ENCODE results near the gene ITGAL. TPM values are rescaled to one million over a fixed set of nuclear protein-coding genes. Genes with fewer than 3 reads are reported as not detected.
"Not testable (repeated sequence)": the region's sequence is repeated elsewhere in the genome, so short reads cannot be mapped to it uniquely, and the experiment has no call there.

Gene ITGAL
- total RNA-seq, 1 experiment from 2014 or later = 0.57 TPM

DNA sequence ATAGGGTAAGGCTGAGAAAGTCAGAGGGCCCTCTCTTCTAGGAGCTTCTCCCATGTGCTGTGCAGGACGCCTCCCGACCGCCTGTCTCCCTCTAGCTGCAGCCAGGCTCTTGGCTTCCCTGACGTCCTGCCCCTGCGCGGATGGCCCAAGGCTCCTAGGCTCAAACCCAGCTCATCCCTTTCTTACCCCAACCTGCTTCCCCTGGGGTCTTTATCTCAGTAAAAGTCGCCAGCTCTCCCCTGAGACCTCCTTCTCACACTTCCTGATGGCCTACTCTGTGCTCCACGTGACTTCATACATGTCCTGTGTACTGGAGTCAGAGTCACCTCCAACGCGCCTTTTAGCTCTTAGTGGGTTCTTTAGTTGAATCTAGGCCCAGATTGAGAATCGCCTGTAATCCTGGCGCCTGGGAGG, 63.2 kb downstream of the ITGAL start:
- Histone ChIP-seq H3K4me3 (ENCODE audit: low read depth, low read length) (peak overlapping the region; percentile 80), H3K4me1 (peaks cover 5% of the 10 kb centered on the region; the same call in 1 of the 2 replicates), H3K9me3 (no peaks in the 10 kb centered on the region), H3K27me3 (replicated peaks; ENCODE audit: control insufficient read depth, insufficient read depth, low read length) (no peaks in the 10 kb centered on the region), H3K36me3 (ENCODE audit: control insufficient read depth, insufficient read depth, low read length) (no peaks in the 10 kb centered on the region; the same call in 1 of the 2 replicates)
- Mint-ChIP-seq H3K4me3 (ENCODE audit: unreplicated experiment) (peak overlapping the region; percentile 87), H3K27ac (ENCODE audit: unreplicated experiment) (peak overlapping the region; percentile 91), H3K36me3 (ENCODE audit: insufficient read depth, unreplicated experiment) (peaks cover 12% of the 10 kb centered on the region), H3K4me1 (ENCODE audit: low read depth, unreplicated experiment) (no peaks in the 10 kb centered on the region), H3K27me3 (ENCODE audit: insufficient read depth, unreplicated experiment) (no peaks in the 10 kb centered on the region), H3K9me3 (ENCODE audit: unreplicated experiment) (no peaks in the 10 kb centered on the region)
- no TSS peak for BruUV-seq (replicated peaks)
- intact Hi-C loops (cut with micrococcal nuclease; ENCODE audit: unreplicated experiment) = loop anchor here (1.0 to 2.0 kb wide), 5 partner anchors 23 to 105 kb away; partner anchors contain the start of genes DCTPP1 and ZNF764
- CTCF ChIA-PET = interaction anchor here (0.7 to 3.0 kb wide), 14 partner anchors 9 to 165 kb away, joined by 4 to 43 read pairs (median 6); partner anchors contain the start of genes DCTPP1, PRR14, ZNF688 and ZNF689
- POLR2A ChIA-PET = interaction anchor here (0.6 to 2.5 kb wide), 12 partner anchors 9 to 118 kb away, joined by 3 to 26 read pairs (median 6); partner anchors contain the start of genes DCTPP1, PRR14, ZNF688 and ZNF764
- peak; percentile 79 to 86 for DNase-seq
- TF ChIP-seq, protein P1, sequence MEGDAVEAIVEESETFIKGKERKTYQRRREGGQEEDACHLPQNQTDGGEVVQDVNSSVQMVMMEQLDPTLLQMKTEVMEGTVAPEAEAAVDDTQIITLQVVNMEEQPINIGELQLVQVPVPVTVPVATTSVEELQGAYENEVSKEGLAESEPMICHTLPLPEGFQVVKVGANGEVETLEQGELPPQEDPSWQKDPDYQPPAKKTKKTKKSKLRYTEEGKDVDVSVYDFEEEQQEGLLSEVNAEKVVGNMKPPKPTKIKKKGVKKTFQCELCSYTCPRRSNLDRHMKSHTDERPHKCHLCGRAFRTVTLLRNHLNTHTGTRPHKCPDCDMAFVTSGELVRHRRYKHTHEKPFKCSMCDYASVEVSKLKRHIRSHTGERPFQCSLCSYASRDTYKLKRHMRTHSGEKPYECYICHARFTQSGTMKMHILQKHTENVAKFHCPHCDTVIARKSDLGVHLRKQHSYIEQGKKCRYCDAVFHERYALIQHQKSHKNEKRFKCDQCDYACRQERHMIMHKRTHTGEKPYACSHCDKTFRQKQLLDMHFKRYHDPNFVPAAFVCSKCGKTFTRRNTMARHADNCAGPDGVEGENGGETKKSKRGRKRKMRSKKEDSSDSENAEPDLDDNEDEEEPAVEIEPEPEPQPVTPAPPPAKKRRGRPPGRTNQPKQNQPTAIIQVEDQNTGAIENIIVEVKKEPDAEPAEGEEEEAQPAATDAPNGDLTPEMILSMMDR (IDR thresholded peaks at IDR 0.05; ENCODE audit: insufficient read depth in 1 of 2, low read depth in 1 of 2, low read length in 1 of 2, severe bottlenecking in 1 of 2, unreplicated experiment in 1 of 2) = peak; percentile 34 to 91

DNA sequence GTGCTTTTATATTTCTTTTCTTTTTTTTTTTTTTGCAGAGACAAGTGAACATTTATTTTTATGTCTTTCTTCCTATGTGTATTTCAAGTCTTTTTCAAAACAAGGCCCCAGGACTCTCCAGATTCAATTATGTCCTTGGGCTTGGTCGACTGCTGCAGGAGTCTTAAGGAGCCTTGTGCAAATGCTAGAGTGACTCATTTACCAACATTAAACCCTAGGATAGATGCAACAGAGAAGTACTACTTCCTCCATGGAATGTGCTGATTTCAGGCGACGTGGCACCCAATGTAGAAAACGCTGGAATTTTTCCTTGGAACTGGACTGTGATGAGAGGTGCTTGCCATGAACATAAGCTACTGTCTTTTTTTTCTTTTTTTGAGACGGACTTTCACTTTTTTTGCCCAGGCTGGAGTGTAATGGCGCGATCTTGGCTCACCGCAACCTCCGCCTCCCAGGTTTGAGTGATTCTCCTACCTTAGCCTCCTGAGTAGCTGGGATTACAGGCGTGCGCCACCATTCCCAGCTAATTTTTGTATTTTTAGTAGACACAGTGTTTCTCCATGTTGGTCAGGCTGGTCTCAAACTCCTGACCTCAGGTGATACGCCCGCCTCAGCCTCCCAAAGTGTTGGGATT, 64.0 kb downstream of the ITGAL start:
- ChIA-PET POLR2A (interaction anchor here (1.2 to 2.5 kb wide), 5 partner anchors 9 to 119 kb away, joined by 3 to 20 read pairs (median 11); partner anchors contain the start of genes ZNF688 and ZNF764), CTCF (interaction anchor here (0.9 to 3.0 kb wide), 9 partner anchors 13 to 119 kb away, joined by 4 to 43 read pairs (median 6); partner anchors contain the start of genes DCTPP1, ZNF688, ZNF764 and ZNF785)
- Mint-ChIP-seq H3K27ac (ENCODE audit: unreplicated experiment) (peak overlapping the region; percentile 91), H3K4me3 (ENCODE audit: unreplicated experiment) (peak overlapping the region; percentile 87), H3K36me3 (ENCODE audit: insufficient read depth, unreplicated experiment) (peaks cover 12% of the 10 kb centered on the region)
- H3K4me3 ChIP-seq (ENCODE audit: low read depth, low read length) = 0 out of 2 replicates have a peak overlapping the region, but pooled peaks have one; percentile 80
- BruUV-seq (replicated peaks); H3K9me3 ChIP-seq; DNase-seq; H3K4me1 Mint-ChIP-seq (ENCODE audit: low read depth, unreplicated experiment); intact Hi-C loops (cut with micrococcal nuclease; ENCODE audit: unreplicated experiment); H3K27me3 ChIP-seq (replicated peaks; ENCODE audit: control insufficient read depth, insufficient read depth, low read length); H3K27me3 Mint-ChIP-seq (ENCODE audit: insufficient read depth, unreplicated experiment); H3K4me1 ChIP-seq; H3K9me3 Mint-ChIP-seq (ENCODE audit: unreplicated experiment); H3K36me3 ChIP-seq (ENCODE audit: control insufficient read depth, insufficient read depth, low read length): not testable (repeated sequence)

DNA sequence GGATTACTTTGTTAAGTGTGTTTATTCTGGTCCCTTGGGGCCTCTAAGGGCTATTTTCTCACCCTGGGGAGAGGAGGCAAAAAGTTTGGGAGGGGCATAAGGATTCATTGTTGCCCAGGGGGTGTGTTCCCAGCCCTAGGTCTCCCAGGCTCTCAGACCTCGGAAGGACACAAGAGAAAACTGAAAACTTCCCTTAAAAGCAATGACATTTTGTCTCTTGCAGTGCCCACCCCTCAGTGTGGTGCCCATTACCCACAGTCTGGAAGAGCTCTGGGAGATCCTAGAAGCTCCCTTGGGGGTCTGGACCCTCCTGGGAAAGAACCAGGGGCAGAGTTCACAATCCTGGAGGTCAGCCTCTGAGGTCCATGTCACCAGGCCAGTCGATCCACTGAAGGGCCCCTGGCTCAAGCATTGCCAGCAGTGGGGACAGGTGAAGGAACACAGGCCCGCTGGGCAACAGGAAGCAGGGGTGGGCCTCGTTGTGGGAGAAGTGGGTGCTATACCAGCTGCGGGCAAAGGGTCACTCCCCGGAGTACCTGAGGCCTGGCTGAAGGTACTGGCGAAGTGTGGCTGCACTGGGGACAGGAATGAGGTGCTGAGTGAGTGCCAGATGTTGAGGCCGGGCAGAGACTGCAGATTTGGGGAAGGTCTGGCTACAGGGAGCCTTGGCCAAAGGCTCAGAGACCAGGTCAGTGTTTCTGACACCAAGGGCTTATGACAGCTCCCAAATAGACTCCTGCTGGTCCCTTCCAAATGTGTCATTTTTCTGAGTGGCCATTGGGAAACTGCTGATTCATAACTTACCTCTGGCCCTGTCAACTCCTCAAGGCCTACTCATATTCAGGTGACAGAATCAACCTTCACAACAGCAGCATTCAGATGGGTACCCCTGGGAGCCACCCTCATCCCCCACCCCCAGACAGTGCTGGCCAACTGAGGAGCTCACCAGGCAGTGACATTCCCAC, 66.7 kb downstream of the ITGAL start:
- Histone ChIP-seq H3K4me1 (peaks cover 22% of the 10 kb centered on the region), H3K4me3 (ENCODE audit: low read depth, low read length) (no peak overlapping the region), H3K36me3 (ENCODE audit: control insufficient read depth, insufficient read depth, low read length) (no peaks in the 10 kb centered on the region), H3K9me3 (no peaks in the 10 kb centered on the region), H3K27me3 (replicated peaks; ENCODE audit: control insufficient read depth, insufficient read depth, low read length) (no peaks in the 10 kb centered on the region)
- TF ChIP-seq, protein P1 (IDR thresholded peaks at IDR 0.05; ENCODE audit: insufficient read depth in 1 of 2, low read depth in 1 of 2, low read length in 1 of 2, severe bottlenecking in 1 of 2, unreplicated experiment in 1 of 2) = no peak
- Mint-ChIP-seq H3K27me3 (ENCODE audit: insufficient read depth, unreplicated experiment) (no peaks in the 10 kb centered on the region), H3K9me3 (ENCODE audit: unreplicated experiment) (no peaks in the 10 kb centered on the region), H3K36me3 (ENCODE audit: insufficient read depth, unreplicated experiment) (no peaks in the 10 kb centered on the region), H3K4me3 (ENCODE audit: unreplicated experiment) (no peak overlapping the region), H3K27ac (ENCODE audit: unreplicated experiment) (no peak overlapping the region), H3K4me1 (ENCODE audit: low read depth, unreplicated experiment) (no peaks in the 10 kb centered on the region)
- POLR2A ChIA-PET = no interaction called here
- no TSS peak for BruUV-seq (replicated peaks)
- intact Hi-C loops (cut with micrococcal nuclease; ENCODE audit: unreplicated experiment) = no loop called here
- DNase-seq = no peak
- CTCF ChIA-PET = no interaction called here

DNA sequence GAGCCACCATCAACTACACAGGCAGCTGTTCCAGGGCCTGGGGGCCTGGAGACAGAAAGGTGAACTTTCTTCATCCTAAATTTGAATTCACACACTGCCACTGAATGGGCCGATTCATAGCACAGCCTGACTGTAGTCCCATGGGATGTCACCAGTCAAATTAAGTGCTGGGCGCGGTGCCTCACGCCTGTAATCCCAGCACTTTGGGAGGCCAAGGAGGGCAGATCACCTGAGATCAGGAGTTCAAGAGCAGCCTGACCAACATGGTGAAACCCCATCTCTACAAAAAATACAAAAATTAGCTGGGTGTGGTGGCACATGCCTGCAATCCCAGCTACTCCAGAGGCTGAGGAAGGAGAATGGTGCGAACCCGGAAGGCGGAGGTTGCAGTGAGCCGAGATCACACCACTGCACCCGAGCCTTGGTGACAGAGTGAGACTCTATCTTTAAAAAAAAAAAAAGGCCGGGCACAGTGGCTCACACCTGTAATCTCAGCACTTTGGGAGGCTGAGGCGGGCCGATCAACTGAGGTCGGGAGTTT, 67.5 kb downstream of the ITGAL start:
- DNase-seq; intact Hi-C loops (cut with micrococcal nuclease; ENCODE audit: unreplicated experiment); H3K27me3 Mint-ChIP-seq (ENCODE audit: insufficient read depth, unreplicated experiment); H3K27me3 ChIP-seq (replicated peaks; ENCODE audit: control insufficient read depth, insufficient read depth, low read length); H3K4me3 ChIP-seq (ENCODE audit: low read depth, low read length); H3K4me1 Mint-ChIP-seq (ENCODE audit: low read depth, unreplicated experiment); POLR2A ChIA-PET; H3K27ac Mint-ChIP-seq (ENCODE audit: unreplicated experiment); CTCF ChIA-PET; H3K4me3 Mint-ChIP-seq (ENCODE audit: unreplicated experiment); BruUV-seq (replicated peaks); H3K9me3 Mint-ChIP-seq (ENCODE audit: unreplicated experiment); H3K36me3 ChIP-seq (ENCODE audit: control insufficient read depth, insufficient read depth, low read length); H3K9me3 ChIP-seq; H3K36me3 Mint-ChIP-seq (ENCODE audit: insufficient read depth, unreplicated experiment): not testable (repeated sequence)
- peaks cover 22% of the 10 kb centered on the region for H3K4me1 ChIP-seq
